CD4-positive, alpha-beta T cell treated with Interleukin-10 for 1 hour (primary cell): ENCODE measurements around the gene SP1.
"Not testable (repeated sequence)": the region's sequence is repeated elsewhere in the genome, so short reads cannot be mapped to it uniquely, and the experiment has no call there.

Experiments
- DNase-seq: peaks from one replicate; pipeline ENCODE4 v3.0.0-alpha.2; 2020

The SP1 gene

GRCh38 chr12:53380104-53380793 lies at the start of gene SP1:
Gene SP1, plus strand, starts transcription at chr12:53380176. Its CDS starts 116 bp downstream, at chr12:53380292.
- peak; percentile 90 for DNase-seq

- no peak for DNase-seq
Measured at GRCh38 chr12:53330671-53331070, 49.3 kb upstream of the SP1 start.

- DNase-seq, result not testable (repeated sequence)
Measured at GRCh38 chr12:53332339-53332738, 47.6 kb upstream of the SP1 start.

- no peak for DNase-seq
Measured at GRCh38 chr12:53332744-53333143, 47.2 kb upstream of the SP1 start.

GRCh38 chr12:53333289-53333688 lies 46.7 kb upstream of the SP1 start:
- no peak for DNase-seq

GRCh38 chr12:53333845-53334244 lies 46.1 kb upstream of the SP1 start:
- DNase-seq, result no peak

- no peak for DNase-seq
Measured at GRCh38 chr12:53334822-53335221, 45.2 kb upstream of the SP1 start.

GRCh38 chr12:53336181-53336681 lies 43.7 kb upstream of the SP1 start, which contains the start of gene SP7:
Gene SP7, minus strand, starts transcription at chr12:53336354. Its CDS starts 708 bp downstream, at chr12:53335646.
- no peak for DNase-seq

GRCh38 chr12:53338017-53338416 lies 42.0 kb upstream of the SP1 start:
- peak; percentile 19 for DNase-seq

GRCh38 chr12:53338916-53339315 lies 41.1 kb upstream of the SP1 start:
- no peak for DNase-seq

- no peak for DNase-seq
Measured at GRCh38 chr12:53340398-53340797, 39.6 kb upstream of the SP1 start.

GRCh38 chr12:53343449-53343848 lies 36.5 kb upstream of the SP1 start:
- no peak for DNase-seq

- no peak for DNase-seq
Measured at GRCh38 chr12:53343969-53344368, 36.0 kb upstream of the SP1 start.

GRCh38 chr12:53344487-53344823 lies 35.5 kb upstream of the SP1 start:
- DNase-seq, result no peak

- peak; percentile 79 for DNase-seq
Measured at GRCh38 chr12:53344824-53345485, 35.0 kb upstream of the SP1 start.

- no peak for DNase-seq
Measured at GRCh38 chr12:53345486-53346188, 34.3 kb upstream of the SP1 start.

- DNase-seq, result no peak
Measured at GRCh38 chr12:53346491-53346890, 33.5 kb upstream of the SP1 start.

- no peak for DNase-seq
Measured at GRCh38 chr12:53347905-53348304, 32.1 kb upstream of the SP1 start.

- peak; percentile 90 for DNase-seq
Measured at GRCh38 chr12:53352331-53353256, 27.4 kb upstream of the SP1 start.

- DNase-seq, result no peak
Measured at GRCh38 chr12:53353257-53353655, 26.7 kb upstream of the SP1 start.

GRCh38 chr12:53355121-53355520 lies 24.9 kb upstream of the SP1 start:
- no peak for DNase-seq

GRCh38 chr12:53358836-53359419 lies 21.0 kb upstream of the SP1 start:
- no peak for DNase-seq
